Lung microvascular endothelial cell (primary cell): Measurements from ENCODE around the gene RLN3. TPM values are rescaled to one million over a fixed set of nuclear protein-coding genes. Genes with fewer than 3 reads are reported as not detected.

Source experiments
- total RNA-seq: library from RNA; depleted of rRNA; stranded (reverse); fragments of >200 nt; gene quantifications from 2 replicates; pipeline ENCODE4 v1.2.1, GENCODE V29; 2014

The RLN3 gene
- total RNA-seq, 1 donor from 2014 or later: not detected

Other genes with a start within 250 kb of the RLN3 start
- gene ZSWIM4, start 232.7 kb upstream of the RLN3 start, total RNA-seq: 7.8 and 11.3 TPM in 2 replicates
- gene NANOS3, start 151.0 kb upstream of the RLN3 start, total RNA-seq: 0.40 TPM in 1 of 2 replicates, not detected in the other
- gene BRME1, start 122.0 kb upstream of the RLN3 start, total RNA-seq: under 0.01 and 0.20 TPM in 2 replicates
- 3.3 and 3.8 TPM in 2 replicates for gene CC2D1A, start 121.9 kb upstream of the RLN3 start, total RNA-seq
- gene PODNL1, start 89.7 kb upstream of the RLN3 start, total RNA-seq: not detected in 2 replicates
- gene DCAF15, start 75.6 kb upstream of the RLN3 start, total RNA-seq: 6.1 and 8.5 TPM in 2 replicates
- gene RFX1, start 21.8 kb upstream of the RLN3 start, total RNA-seq: 1.3 and 2.2 TPM in 2 replicates
- gene IL27RA, start 3.6 kb downstream of the RLN3 start, total RNA-seq: 1.2 and 4.1 TPM in 2 replicates
- not detected in 2 replicates for gene PALM3, start 33.9 kb downstream of the RLN3 start, total RNA-seq
- gene MISP3, start 44.6 kb downstream of the RLN3 start, total RNA-seq: 0.22 TPM in 1 of 2 replicates, not detected in the other
- not detected in 2 replicates for gene C19orf67, start 57.6 kb downstream of the RLN3 start, total RNA-seq
- gene SAMD1, start 62.6 kb downstream of the RLN3 start, total RNA-seq: 8.3 and 18.3 TPM in 2 replicates
- gene PRKACA, start 89.6 kb downstream of the RLN3 start, total RNA-seq: 27.0 and 32.9 TPM in 2 replicates
- gene ASF1B, start 108.4 kb downstream of the RLN3 start, total RNA-seq: 4.0 and 11.6 TPM in 2 replicates
- 3.3 and 5.4 TPM in 2 replicates for gene ADGRL1, start 178.0 kb downstream of the RLN3 start, total RNA-seq